Activated CD4-positive, alpha-beta T cell treated with anti-CD3 and anti-CD28 coated beads, Interleukin-2, amount 10 ng/mL, durations not matched to agents 24 days and 14 days (primary cell): Measurements from ENCODE around the gene SF1. TPM values are rescaled to one million over a fixed set of nuclear protein-coding genes. Genes with fewer than 3 reads are reported as not detected.

ENCODE experiments used
- DNase-seq: peaks from one replicate; pipeline ENCODE4 v3.0.0; 2022
- H3K27ac Mint-ChIP-seq: one replicate; pipeline ENCODE4 v1.8.0; 2022; ENCODE audit warnings: mild to moderate bottlenecking, mixed read lengths
- H3K27me3 Mint-ChIP-seq: one replicate; pipeline ENCODE4 v1.8.0; 2022; ENCODE audit warnings: mixed read lengths
- H3K36me3 Mint-ChIP-seq: one replicate; pipeline ENCODE4 v1.8.0; 2022; ENCODE audit warnings: low read depth, mild to moderate bottlenecking, mixed read lengths
- H3K4me1 Mint-ChIP-seq: one replicate; pipeline ENCODE4 v1.8.0; 2021; ENCODE audit warnings: mixed read lengths
- H3K4me3 Mint-ChIP-seq: one replicate; pipeline ENCODE4 v1.8.0; 2022; ENCODE audit warnings: mild to moderate bottlenecking, moderate library complexity, mixed read lengths
- H3K9me3 Mint-ChIP-seq: one replicate; pipeline ENCODE4 v1.8.0; 2021; ENCODE audit warnings: mixed read lengths
- intact Hi-C: fragments of 100-400 bp; cut with micrococcal nuclease; formaldehyde crosslinking; loops from one replicate; pipeline ENCODE4 v1.15.1; 2023
- total RNA-seq: library from RNA; stranded (reverse); gene quantifications from 2 replicates; pipeline ENCODE4 v1.2.3, GENCODE V29; 2022

The SF1 gene
- total RNA-seq, 1 donor from 2014 or later, result 525 TPM

- H3K9me3 Mint-ChIP-seq, result no peaks in the 10 kb centered on the region
- intact Hi-C loops, result no loop called here
- H3K27me3 Mint-ChIP-seq, result no peaks in the 10 kb centered on the region
- no peak overlapping the region for H3K4me3 Mint-ChIP-seq
- peaks cover 2% of the 10 kb centered on the region for H3K4me1 Mint-ChIP-seq
- no peak overlapping the region for H3K27ac Mint-ChIP-seq
- DNase-seq, result no peak
- peaks cover 51% of the 10 kb centered on the region for H3K36me3 Mint-ChIP-seq
These were observed 46.7 kb downstream of the SF1 start for GRCh38 chr11:64731601-64732000.

- H3K27me3 Mint-ChIP-seq, result no peaks in the 10 kb centered on the region
- no peak for DNase-seq
- H3K4me1 Mint-ChIP-seq, result peaks cover 5% of the 10 kb centered on the region
- no peaks in the 10 kb centered on the region for H3K9me3 Mint-ChIP-seq
- no peak overlapping the region for H3K4me3 Mint-ChIP-seq
- H3K27ac Mint-ChIP-seq, result no peak overlapping the region
- intact Hi-C loops, result no loop called here
- peaks cover 43% of the 10 kb centered on the region for H3K36me3 Mint-ChIP-seq
These were observed 48.4 kb downstream of the SF1 start for GRCh38 chr11:64729851-64730382.

GRCh38 chr11:64728757-64729365 lies 49.5 kb downstream of the SF1 start:
- H3K4me3 Mint-ChIP-seq, result no peak overlapping the region
- H3K36me3 Mint-ChIP-seq, result peaks cover 40% of the 10 kb centered on the region
- intact Hi-C loops, result no loop called here

GRCh38 chr11:64726867-64727530 lies 51.3 kb downstream of the SF1 start:
- H3K4me3 Mint-ChIP-seq, result no peak overlapping the region
- H3K27me3 Mint-ChIP-seq, result peaks cover 7% of the 10 kb centered on the region
- peaks cover 30% of the 10 kb centered on the region for H3K36me3 Mint-ChIP-seq
- H3K27ac Mint-ChIP-seq, result no peak overlapping the region
- peaks cover 15% of the 10 kb centered on the region for H3K4me1 Mint-ChIP-seq
- H3K9me3 Mint-ChIP-seq, result no peaks in the 10 kb centered on the region
- no peak for DNase-seq
- intact Hi-C loops, result no loop called here

More at GRCh38 chr11:64728757-64729365, 49.5 kb downstream of the SF1 start:
- no peak for DNase-seq
- Mint-ChIP-seq H3K27me3 (no peaks in the 10 kb centered on the region), H3K9me3 (no peaks in the 10 kb centered on the region), H3K27ac (no peak overlapping the region), H3K4me1 (peaks cover 11% of the 10 kb centered on the region)

- Mint-ChIP-seq H3K27me3 (peaks cover 15% of the 10 kb centered on the region), H3K36me3 (peaks cover 25% of the 10 kb centered on the region)
- intact Hi-C loops, result no loop called here
These were observed 52.1 kb downstream of the SF1 start for GRCh38 chr11:64726211-64726641.

GRCh38 chr11:64724863-64725532 lies 53.3 kb downstream of the SF1 start:
- H3K4me1 Mint-ChIP-seq, result peaks cover 14% of the 10 kb centered on the region
- H3K27ac Mint-ChIP-seq, result no peak overlapping the region
- H3K27me3 Mint-ChIP-seq, result peaks cover 26% of the 10 kb centered on the region
- DNase-seq, result no peak
- peaks cover 21% of the 10 kb centered on the region for H3K36me3 Mint-ChIP-seq
- no peaks in the 10 kb centered on the region for H3K9me3 Mint-ChIP-seq
- intact Hi-C loops, result loop anchor here (5.0 kb wide), 1 partner anchor 173 kb away; no protein-coding TSS in a partner anchor
- H3K4me3 Mint-ChIP-seq, result no peak overlapping the region

More at GRCh38 chr11:64726211-64726641, 52.1 kb downstream of the SF1 start:
- H3K9me3 Mint-ChIP-seq, result no peaks in the 10 kb centered on the region
- peaks cover 14% of the 10 kb centered on the region for H3K4me1 Mint-ChIP-seq
- no peak for DNase-seq
- H3K4me3 Mint-ChIP-seq, result no peak overlapping the region
- H3K27ac Mint-ChIP-seq, result no peak overlapping the region

GRCh38 chr11:64723907-64724862 lies 54.2 kb downstream of the SF1 start:
- H3K27ac Mint-ChIP-seq, result peak overlapping the region; percentile 0
- H3K36me3 Mint-ChIP-seq, result peaks cover 18% of the 10 kb centered on the region
- no peak for DNase-seq
- H3K27me3 Mint-ChIP-seq, result peaks cover 31% of the 10 kb centered on the region
- H3K9me3 Mint-ChIP-seq, result no peaks in the 10 kb centered on the region
- intact Hi-C loops, result loop anchor here (1.0 to 5.0 kb wide), 3 partner anchors 19 to 172 kb away; no protein-coding TSS in a partner anchor
- peaks cover 14% of the 10 kb centered on the region for H3K4me1 Mint-ChIP-seq
- peak overlapping the region; percentile 72 for H3K4me3 Mint-ChIP-seq

GRCh38 chr11:64723117-64723906 lies 55.0 kb downstream of the SF1 start, which contains the start of gene NRXN2:
Gene NRXN2, minus strand, starts transcription at chr11:64723197. Its CDS starts 9,498 bp downstream, at chr11:64713699.
- Mint-ChIP-seq H3K4me1 (peaks cover 14% of the 10 kb centered on the region), H3K9me3 (no peaks in the 10 kb centered on the region), H3K27ac (peak within 1 kb of the TSS; percentile 41), H3K4me3 (peak within 1 kb of the TSS; percentile 72), H3K36me3 (peaks cover 13% of the 10 kb centered on the region), H3K27me3 (peaks cover 36% of the 10 kb centered on the region)
- intact Hi-C loops, result loop anchor here (1.0 to 5.0 kb wide), 3 partner anchors 20 to 171 kb away; no protein-coding TSS in a partner anchor
- DNase-seq, result peak; percentile 97

GRCh38 chr11:64722141-64723065 lies 55.9 kb downstream of the SF1 start:
- H3K9me3 Mint-ChIP-seq, result no peaks in the 10 kb centered on the region
- peaks cover 45% of the 10 kb centered on the region for H3K27me3 Mint-ChIP-seq
- H3K27ac Mint-ChIP-seq, result peak overlapping the region; percentile 34
- H3K4me3 Mint-ChIP-seq, result peak overlapping the region; percentile 30
- peaks cover 7% of the 10 kb centered on the region for H3K36me3 Mint-ChIP-seq
- intact Hi-C loops, result loop anchor here (1.0 to 5.0 kb wide), 3 partner anchors 21 to 170 kb away; no protein-coding TSS in a partner anchor
- no peak for DNase-seq
- peaks cover 14% of the 10 kb centered on the region for H3K4me1 Mint-ChIP-seq

- peaks cover 3% of the 10 kb centered on the region for H3K36me3 Mint-ChIP-seq
- peaks cover 54% of the 10 kb centered on the region for H3K27me3 Mint-ChIP-seq
- DNase-seq, result no peak
- no peak overlapping the region for H3K4me3 Mint-ChIP-seq
- H3K4me1 Mint-ChIP-seq, result peaks cover 14% of the 10 kb centered on the region
- intact Hi-C loops, result loop anchor here (5.0 kb wide), 1 partner anchor 169 kb away; no protein-coding TSS in a partner anchor
- no peak overlapping the region for H3K27ac Mint-ChIP-seq
- H3K9me3 Mint-ChIP-seq, result no peaks in the 10 kb centered on the region
These were observed 57.0 kb downstream of the SF1 start for GRCh38 chr11:64721359-64721699.

GRCh38 chr11:64720640-64721358 lies 57.5 kb downstream of the SF1 start:
- Mint-ChIP-seq H3K36me3 (peaks cover 3% of the 10 kb centered on the region), H3K27ac (no peak overlapping the region), H3K4me1 (peaks cover 14% of the 10 kb centered on the region), H3K9me3 (no peaks in the 10 kb centered on the region), H3K27me3 (peaks cover 59% of the 10 kb centered on the region), H3K4me3 (no peak overlapping the region)
- intact Hi-C loops, result loop anchor here (5.0 kb wide), 1 partner anchor 168 kb away; no protein-coding TSS in a partner anchor
- DNase-seq, result no peak
